Stimulated activated CD4-positive, alpha-beta T cell treated with anti-CD3 and anti-CD28 coated beads, Interleukin-2, amount 100 ng/mL, for 24 hours (primary cell): ENCODE results near the gene BCL2L12.
"Not testable (repeated sequence)": the region's sequence is repeated elsewhere in the genome, so short reads cannot be mapped to it uniquely, and the experiment has no call there.

Experiments used
- DNase-seq, 2 donors: peaks; one replicate each; pipeline ENCODE4 v3.0.0-alpha.2; 2020

Gene BCL2L12

DNA sequence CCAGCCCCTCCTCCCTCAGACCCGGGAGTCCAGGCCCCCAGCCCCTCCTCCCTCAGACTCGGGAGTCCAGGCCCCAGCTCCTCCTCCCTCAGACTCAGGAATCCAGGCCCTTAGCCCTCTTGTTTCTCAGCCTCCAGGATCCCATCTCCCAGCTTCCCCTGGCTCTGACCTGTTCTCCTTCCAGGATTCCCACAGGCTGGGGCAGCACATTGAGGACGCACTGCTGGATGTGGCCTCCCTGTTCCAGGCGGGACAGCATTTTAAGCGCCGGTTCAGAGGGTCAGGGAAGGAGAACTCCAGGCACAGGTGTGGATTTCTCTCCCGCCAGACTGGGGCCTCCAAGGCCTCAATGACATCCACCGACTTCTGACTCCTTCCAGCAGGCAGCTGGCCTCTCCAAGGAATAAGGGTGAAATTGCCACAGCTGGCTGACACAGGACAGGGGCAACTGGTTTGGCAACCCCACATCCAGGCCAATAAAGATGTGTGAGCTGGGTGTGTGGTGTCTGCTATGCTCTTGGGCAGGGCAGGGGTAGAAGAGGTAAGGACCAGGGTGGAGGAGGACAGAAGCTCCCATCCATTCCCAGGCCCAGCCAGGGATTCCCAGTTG lies 47.6 kb downstream of the BCL2L12 start:
- DNase-seq = no peak

- no peak for DNase-seq
Observed at GRCh38 chr19:49716154-49716553, 50.4 kb downstream of the BCL2L12 start.

GRCh38 chr19:49718511-49718910 lies 52.8 kb downstream of the BCL2L12 start:
- no peak for DNase-seq

GRCh38 chr19:49718991-49719390 lies 53.3 kb downstream of the BCL2L12 start:
- no peak for DNase-seq

DNA sequence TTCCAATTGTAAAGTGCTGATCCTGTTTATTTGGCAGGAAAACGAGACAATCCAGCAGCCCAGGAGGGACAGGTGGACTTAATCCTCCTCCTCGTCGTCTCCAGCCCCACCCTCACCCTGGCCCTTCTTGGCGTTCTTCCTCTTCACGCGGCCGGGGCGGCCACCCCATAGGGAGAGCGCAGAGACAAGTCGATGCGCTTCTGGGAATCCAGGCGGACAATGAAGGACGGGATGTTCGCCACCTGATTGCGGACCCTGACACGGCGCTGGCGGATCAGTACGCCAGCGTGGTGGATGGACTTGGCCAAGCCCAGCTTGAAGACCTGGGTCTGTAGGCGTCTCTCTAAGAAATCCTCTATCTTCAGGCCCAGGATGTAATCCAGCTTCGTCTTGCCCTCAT lies 53.7 kb downstream of the BCL2L12 start:
- DNase-seq = not testable (repeated sequence)
